ENCODE data around the gene TXNDC2. TPM values are rescaled to one million over a fixed set of nuclear protein-coding genes. Genes with fewer than 3 reads are reported as not detected.
"Not testable (repeated sequence)": the region's sequence is repeated elsewhere in the genome, so short reads cannot be mapped to it uniquely, and the experiment has no call there.

The TXNDC2 gene
- total and polyA plus RNA-seq, 4 donors, result under 0.01 to 0.09 TPM; not detected in 2

GRCh38 chr18:9898792-9899549 lies 13.2 kb downstream of the TXNDC2 start:
- no peaks in the 10 kb centered on the region for H3K27me3 ChIP-seq (ENCODE audit: control insufficient read depth in 4 of 4, insufficient read depth in 4 of 4, low read length in 3 of 4)
- TF ChIP-seq GABPA (IDR thresholded peaks at IDR 0.05 in 1 of 2, conservative IDR thresholded peaks at IDR 0.05 in 1 of 2) (no peak), YY1 (IDR thresholded peaks at IDR 0.05) (no peak), EGR1 (IDR thresholded peaks at IDR 0.05; ENCODE audit: low read depth in 2 of 2) (no peak), RXRA (IDR thresholded peaks at IDR 0.05) (peak; percentile 51 to 64), NR2F2 (IDR thresholded peaks at IDR 0.05) (no peak), ATF3 (IDR thresholded peaks at IDR 0.05) (peak; percentile 59), ZBTB33 (IDR thresholded peaks at IDR 0.05) (no peak), FOXA1 (IDR thresholded peaks at IDR 0.05) (no peak), RAD21 (IDR thresholded peaks at IDR 0.05) (peak in 1 of 2 donors; percentile 33), JUND (IDR thresholded peaks at IDR 0.05) (peak; percentile 92 to 97), HNF4A (conservative IDR thresholded peaks at IDR 0.05) (peak; percentile 23 to 53), SP1 (IDR thresholded peaks at IDR 0.05) (peak; percentile 32), FOXA2 (IDR thresholded peaks at IDR 0.05) (no peak)
- TF ChIP-seq, protein P1, sequence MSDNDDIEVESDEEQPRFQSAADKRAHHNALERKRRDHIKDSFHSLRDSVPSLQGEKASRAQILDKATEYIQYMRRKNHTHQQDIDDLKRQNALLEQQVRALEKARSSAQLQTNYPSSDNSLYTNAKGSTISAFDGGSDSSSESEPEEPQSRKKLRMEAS (IDR thresholded peaks at IDR 0.05), result peak; percentile 41
- TF ChIP-seq, protein P2, sequence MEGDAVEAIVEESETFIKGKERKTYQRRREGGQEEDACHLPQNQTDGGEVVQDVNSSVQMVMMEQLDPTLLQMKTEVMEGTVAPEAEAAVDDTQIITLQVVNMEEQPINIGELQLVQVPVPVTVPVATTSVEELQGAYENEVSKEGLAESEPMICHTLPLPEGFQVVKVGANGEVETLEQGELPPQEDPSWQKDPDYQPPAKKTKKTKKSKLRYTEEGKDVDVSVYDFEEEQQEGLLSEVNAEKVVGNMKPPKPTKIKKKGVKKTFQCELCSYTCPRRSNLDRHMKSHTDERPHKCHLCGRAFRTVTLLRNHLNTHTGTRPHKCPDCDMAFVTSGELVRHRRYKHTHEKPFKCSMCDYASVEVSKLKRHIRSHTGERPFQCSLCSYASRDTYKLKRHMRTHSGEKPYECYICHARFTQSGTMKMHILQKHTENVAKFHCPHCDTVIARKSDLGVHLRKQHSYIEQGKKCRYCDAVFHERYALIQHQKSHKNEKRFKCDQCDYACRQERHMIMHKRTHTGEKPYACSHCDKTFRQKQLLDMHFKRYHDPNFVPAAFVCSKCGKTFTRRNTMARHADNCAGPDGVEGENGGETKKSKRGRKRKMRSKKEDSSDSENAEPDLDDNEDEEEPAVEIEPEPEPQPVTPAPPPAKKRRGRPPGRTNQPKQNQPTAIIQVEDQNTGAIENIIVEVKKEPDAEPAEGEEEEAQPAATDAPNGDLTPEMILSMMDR (IDR thresholded peaks at IDR 0.05; ENCODE audit: low read depth, low read length, missing input control), result no peak
- H3K9me3 ChIP-seq (ENCODE audit: control insufficient read depth in 4 of 4, low read length in 3 of 4), result no peaks in the 10 kb centered on the region
- WGBS, result 67% methylated on average over 11 of the region's 11 CpGs
- H3K36me3 ChIP-seq (ENCODE audit: control insufficient read depth in 4 of 4, insufficient read depth in 3 of 4, low read depth in 1 of 4, low read length in 3 of 4), result no peaks in the 10 kb centered on the region
- no peak overlapping the region for H3K27ac ChIP-seq (ENCODE audit: low read depth in 1 of 2, low read length in 2 of 2)
- no peak overlapping the region for H3K4me3 ChIP-seq (ENCODE audit: low read depth in 1 of 3, low read length in 3 of 3)
- peaks cover 0 to 6% (median 0%) of the 10 kb centered on the region in 4 donors for H3K4me1 ChIP-seq (ENCODE audit: control insufficient read depth in 4 of 4, insufficient read depth in 4 of 4, low read length in 3 of 4)
- no peak for DNase-seq (ENCODE audit: low spot score)
- H3K9ac ChIP-seq (ENCODE audit: low read depth in 1 of 2, low read length in 2 of 2), result no peak overlapping the region

DNA sequence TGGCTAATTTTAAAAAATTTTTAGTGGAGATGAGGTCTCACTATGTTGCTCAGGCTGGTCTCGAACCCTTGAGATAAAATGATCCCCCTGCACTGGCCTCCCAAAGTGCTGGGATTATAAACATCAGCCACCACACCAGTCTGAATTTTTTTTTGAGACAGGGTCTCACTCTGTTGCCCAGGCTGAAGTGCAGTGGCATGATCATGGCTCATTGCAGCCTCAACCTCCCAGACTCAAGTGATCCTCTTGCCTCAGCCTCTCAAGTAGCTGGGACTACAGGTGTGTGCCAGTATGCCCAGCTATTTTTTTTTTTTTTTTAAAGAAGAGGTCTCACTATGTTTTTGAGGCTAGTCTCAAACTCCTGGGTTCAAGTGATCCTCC lies 13.8 kb downstream of the TXNDC2 start:
- WGBS, result 98% methylated on average over 1 of the region's 1 CpG
- not testable (repeated sequence) for H3K27ac ChIP-seq (ENCODE audit: low read depth in 1 of 2, low read length in 2 of 2)

More for the DNA sequence above, 13.8 kb downstream of the TXNDC2 start:
- H3K27me3 ChIP-seq (ENCODE audit: control insufficient read depth in 4 of 4, insufficient read depth in 4 of 4, low read length in 3 of 4); H3K9me3 ChIP-seq (ENCODE audit: control insufficient read depth in 4 of 4, low read length in 3 of 4); H3K9ac ChIP-seq (ENCODE audit: low read depth in 1 of 2, low read length in 2 of 2); DNase-seq (ENCODE audit: low spot score); H3K4me3 ChIP-seq (ENCODE audit: low read depth in 1 of 3, low read length in 3 of 3); H3K4me1 ChIP-seq (ENCODE audit: control insufficient read depth in 4 of 4, insufficient read depth in 4 of 4, low read length in 3 of 4); H3K36me3 ChIP-seq (ENCODE audit: control insufficient read depth in 4 of 4, insufficient read depth in 3 of 4, low read depth in 1 of 4, low read length in 3 of 4): not testable (repeated sequence)

Measured in liver (tissue), 9 donors.